BJ (cell line): ENCODE measurements around the gene ACVR1. TPM values are rescaled to one million over a fixed set of nuclear protein-coding genes. Genes with fewer than 3 reads are reported as not detected.
"Not testable (repeated sequence)": the region's sequence is repeated elsewhere in the genome, so short reads cannot be mapped to it uniquely, and the experiment has no call there.

Source experiments
- CTCF ChIA-PET: fragments of 350-600 bp; formaldehyde crosslinking; extraction: SDS; loops from one replicate; lab custom pipeline; 2021; ENCODE audit warnings: antibody characterized with exemption, inconsistent platforms; lab: Yijun Ruan, JAX
- POLR2A ChIA-PET: fragments of 300-600 bp; sonication (Branson Sonifier 250); formaldehyde crosslinking; extraction: SDS; loops from one replicate; lab custom pipeline; 2021; ENCODE audit warnings: antibody characterized with exemption; lab: Charles Lee
- DNase-seq: peaks from one replicate; pipeline ENCODE4 v3.0.0-alpha.2; 2011; ENCODE audit warnings: low read depth
- H3K27me3 ChIP-seq: 2 replicates; pipeline ENCODE4 v1.6.0; 2011; ENCODE audit warnings: low read length; ENCODE audit not compliant: control insufficient read depth, insufficient read depth
- H3K36me3 ChIP-seq: 2 replicates; pipeline ENCODE4 v1.5.1; 2011; ENCODE audit warnings: low read length; ENCODE audit not compliant: control insufficient read depth, insufficient read depth
- H3K4me3 ChIP-seq: 2 replicates; pipeline ENCODE4 v1.5.1; 2011; ENCODE audit warnings: low read depth, mild to moderate bottlenecking, control low read depth, low read length
- polyA plus RNA-seq: library from polyadenylated mRNA; depleted of rRNA; stranded (reverse); fragments of >200 nt; gene quantifications from 2 replicates; pipeline ENCODE4 v1.2.3, GENCODE V29; 2011
- TF ChIP-seq, protein P1 (sequence below): IDR thresholded peaks from 2 replicates; pipeline ENCODE4 v1.5.1; 2011; ENCODE audit warnings: low read depth, mild to moderate bottlenecking, control low read depth, inconsistent platforms, low read length, moderate library complexity; ENCODE audit not compliant: insufficient read depth

The ACVR1 gene
- polyA plus RNA-seq, 1 experiment, result 28.5 TPM

DNA sequence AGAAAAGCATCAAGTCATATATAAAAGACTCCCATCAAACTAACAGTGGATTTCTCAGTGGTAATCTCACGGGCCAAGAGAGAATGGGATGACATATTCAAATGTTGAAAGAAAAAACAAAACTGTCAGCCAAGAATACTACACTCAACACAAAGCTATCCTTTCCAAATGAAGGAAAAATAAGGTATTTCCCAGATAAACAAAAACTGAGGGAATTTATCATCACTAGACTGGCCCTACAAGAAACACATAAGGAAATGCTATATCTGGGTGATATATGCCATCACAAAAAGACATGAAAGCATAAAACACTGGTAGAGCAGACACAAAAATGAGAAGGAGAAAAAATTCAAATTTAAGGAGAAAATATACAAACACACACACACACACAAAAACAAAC is 118.6 kb downstream of the ACVR1 start:
- H3K36me3 ChIP-seq, result no peaks in the 10 kb centered on the region

GRCh38 chr2:157756447-157756846 is 119.7 kb downstream of the ACVR1 start:
- POLR2A ChIA-PET, H3K27me3 ChIP-seq, CTCF ChIA-PET, DNase-seq, H3K36me3 ChIP-seq, H3K4me3 ChIP-seq: not testable (repeated sequence)

More for the DNA sequence above, 118.6 kb downstream of the ACVR1 start:
- ChIA-PET CTCF (interaction anchor here (1.1 kb wide), 1 partner anchor 12 kb away, joined by 3 read pairs; no protein-coding TSS in a partner anchor), POLR2A (no interaction called here)
- no peak for DNase-seq
- TF ChIP-seq, protein P1, sequence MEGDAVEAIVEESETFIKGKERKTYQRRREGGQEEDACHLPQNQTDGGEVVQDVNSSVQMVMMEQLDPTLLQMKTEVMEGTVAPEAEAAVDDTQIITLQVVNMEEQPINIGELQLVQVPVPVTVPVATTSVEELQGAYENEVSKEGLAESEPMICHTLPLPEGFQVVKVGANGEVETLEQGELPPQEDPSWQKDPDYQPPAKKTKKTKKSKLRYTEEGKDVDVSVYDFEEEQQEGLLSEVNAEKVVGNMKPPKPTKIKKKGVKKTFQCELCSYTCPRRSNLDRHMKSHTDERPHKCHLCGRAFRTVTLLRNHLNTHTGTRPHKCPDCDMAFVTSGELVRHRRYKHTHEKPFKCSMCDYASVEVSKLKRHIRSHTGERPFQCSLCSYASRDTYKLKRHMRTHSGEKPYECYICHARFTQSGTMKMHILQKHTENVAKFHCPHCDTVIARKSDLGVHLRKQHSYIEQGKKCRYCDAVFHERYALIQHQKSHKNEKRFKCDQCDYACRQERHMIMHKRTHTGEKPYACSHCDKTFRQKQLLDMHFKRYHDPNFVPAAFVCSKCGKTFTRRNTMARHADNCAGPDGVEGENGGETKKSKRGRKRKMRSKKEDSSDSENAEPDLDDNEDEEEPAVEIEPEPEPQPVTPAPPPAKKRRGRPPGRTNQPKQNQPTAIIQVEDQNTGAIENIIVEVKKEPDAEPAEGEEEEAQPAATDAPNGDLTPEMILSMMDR, result no peak
- Histone ChIP-seq H3K27me3 (no peaks in the 10 kb centered on the region), H3K4me3 (no peak overlapping the region)

DNA sequence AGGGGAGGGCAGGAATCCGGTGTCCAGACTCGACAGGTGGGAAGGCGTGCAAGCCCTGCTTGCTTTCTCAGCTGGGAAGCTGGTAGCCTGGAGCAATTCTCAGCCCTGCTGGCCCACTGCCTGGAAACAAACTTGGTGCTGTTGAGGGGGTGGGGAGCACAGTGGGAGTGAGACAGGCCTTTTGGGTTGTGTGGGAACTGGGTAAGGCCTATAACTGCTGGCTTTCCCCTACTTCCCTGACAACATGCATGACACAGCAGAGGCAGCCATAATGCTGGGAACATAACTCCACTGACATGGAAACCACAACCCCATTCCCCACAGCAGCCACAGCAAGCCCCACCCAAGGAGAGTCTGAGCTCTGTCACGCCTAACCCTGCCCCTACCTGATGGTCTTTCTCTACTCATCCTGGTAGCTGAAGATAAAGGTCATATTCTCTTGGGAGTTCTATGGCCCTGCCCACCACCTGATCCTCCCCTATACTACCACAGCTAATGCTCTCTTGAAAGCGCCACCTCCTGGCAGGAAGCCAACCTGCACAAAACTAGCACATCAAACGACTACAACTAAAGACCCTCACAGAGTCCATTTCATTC is 124.6 kb downstream of the ACVR1 start:
- no peak overlapping the region for H3K4me3 ChIP-seq
- H3K36me3 ChIP-seq, result peaks cover 5% of the 10 kb centered on the region
- TF ChIP-seq, protein P1, result no peak
- no peak for DNase-seq
- POLR2A ChIA-PET, result no interaction called here
- no peaks in the 10 kb centered on the region for H3K27me3 ChIP-seq
- CTCF ChIA-PET, result interaction anchor here (1.5 kb wide), 1 partner anchor 53 kb away, joined by 4 read pairs; no protein-coding TSS in a partner anchor

DNA sequence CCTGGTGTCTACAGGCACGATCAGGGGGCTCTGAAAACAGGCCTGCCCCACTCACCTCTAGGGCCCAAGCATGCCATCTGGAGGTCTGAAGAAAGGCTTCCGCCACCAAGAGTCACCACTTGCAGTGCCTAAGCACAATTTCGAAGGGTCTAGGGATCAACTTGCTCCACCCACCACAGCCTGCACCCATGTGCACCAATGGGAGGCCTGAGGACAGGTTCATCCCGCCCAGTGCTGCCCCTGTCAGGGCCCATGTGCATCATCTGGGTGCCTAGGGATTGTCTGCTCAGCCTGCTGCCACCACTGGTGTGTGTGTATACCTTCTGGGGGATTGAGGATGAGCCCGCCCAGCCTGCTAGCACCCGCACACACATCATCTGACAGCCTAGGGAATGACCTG is 126.4 kb downstream of the ACVR1 start:
- POLR2A ChIA-PET, result no interaction called here
- peaks cover 5% of the 10 kb centered on the region for H3K36me3 ChIP-seq
- DNase-seq, result no peak
- TF ChIP-seq, protein P1, result no peak
- CTCF ChIA-PET, result no interaction called here
- H3K4me3 ChIP-seq, result no peak overlapping the region
- no peaks in the 10 kb centered on the region for H3K27me3 ChIP-seq

GRCh38 chr2:157748371-157749142 is 127.6 kb downstream of the ACVR1 start:
- TF ChIP-seq, protein P1, result no peak
- H3K36me3 ChIP-seq, result peaks cover 5% of the 10 kb centered on the region
- DNase-seq, result no peak
- H3K4me3 ChIP-seq, result no peak overlapping the region
- no peaks in the 10 kb centered on the region for H3K27me3 ChIP-seq
- CTCF ChIA-PET, result interaction anchor here (1.1 kb wide), 1 partner anchor 9 kb away, joined by 3 read pairs; no protein-coding TSS in a partner anchor
- POLR2A ChIA-PET, result interaction anchor here (0.6 kb wide), 2 partner anchors 258 to 1867 kb away, joined by 3 to 5 read pairs; no protein-coding TSS in a partner anchor
